B cell (primary cell): ENCODE measurements around the gene IFT88. TPM values are rescaled to one million over a fixed set of nuclear protein-coding genes. Genes with fewer than 3 reads are reported as not detected.

Experiments used
- ATAC-seq: fragments of 200-7000 bp; cut with Tn5 transposase; one replicate; pipeline ENCODE4 v1.10.0; 2021; ENCODE audit warnings: low read depth, mild to moderate bottlenecking, moderate number of reproducible peaks, moderate library complexity
- CTCF ChIA-PET: fragments of 350-600 bp; sonication (Branson Sonifier 250); formaldehyde crosslinking; loops from one replicate; lab custom pipeline; 2021; ENCODE audit warnings: antibody characterized with exemption, inconsistent platforms; lab: Charles Lee
- POLR2A ChIA-PET: fragments of 350-600 bp; sonication (Branson Sonifier 250); formaldehyde crosslinking; loops from one replicate; lab custom pipeline; 2021; ENCODE audit warnings: antibody characterized with exemption; lab: Charles Lee
- DNase-seq: peaks from one replicate; pipeline ENCODE4 v3.0.0; 2013
- H2AFZ ChIP-seq: 2 replicates; pipeline ENCODE4 v1.6.1; 2012; ENCODE audit warnings: mild to moderate bottlenecking, low read depth, low read length; ENCODE audit not compliant: insufficient read depth, poor library complexity, severe bottlenecking
- H3K27ac ChIP-seq, 2 donors: 1 replicate in 1 of 2; 2 replicates in 1 of 2; pipeline ENCODE4 v1.5.1; 2012 to 2013; ENCODE audit warnings: low read length in 2 of 2, mild to moderate bottlenecking in 2 of 2, moderate library complexity in 1 of 2
- H3K27me3 ChIP-seq, 4 experiments: fragments of 200-600 bp in 1 of 4; sonication (generic) in 1 of 4; replicated peaks in 1 of 4; 1 replicate in 2 of 4; 2 replicates in 2 of 4; pipeline versions ENCODE4 v1.6.1 to v1.7.0; 2013 to 2016; ENCODE audit warnings: low read length in 3 of 4, mild to moderate bottlenecking in 2 of 4, mixed read lengths in 1 of 4, moderate library complexity in 1 of 4; ENCODE audit not compliant: insufficient read depth in 4 of 4, control insufficient read depth in 3 of 4; ENCODE audit errors: control extremely low read depth in 1 of 4
- H3K36me3 ChIP-seq, 2 experiments: replicated peaks in 1 of 2; 1 replicate in 1 of 2; 2 replicates in 1 of 2; pipeline versions ENCODE4 v1.6.1 to v1.7.1; 2013; ENCODE audit warnings: low read length in 1 of 2; ENCODE audit not compliant: insufficient read depth in 2 of 2, control insufficient read depth in 1 of 2; ENCODE audit errors: control extremely low read depth in 1 of 2, extremely low read depth in 1 of 2
- H3K4me1 ChIP-seq, 2 donors: fragments of 200-600 bp in 1 of 2; sonication (generic) in 1 of 2; 1 replicate in 1 of 2; 2 replicates in 1 of 2; pipeline versions ENCODE4 v1.5.1 to v1.6.1; 2013 to 2017; ENCODE audit warnings: low read length in 2 of 2; ENCODE audit not compliant: control insufficient read depth in 2 of 2, insufficient read depth in 2 of 2
- H3K4me2 ChIP-seq: replicated peaks from 2 replicates; pipeline ENCODE3; 2012; ENCODE audit warnings: mild to moderate bottlenecking, low read depth, low read length; ENCODE audit not compliant: poor library complexity, severe bottlenecking
- H3K4me3 ChIP-seq, 5 experiments: fragments of 200-600 bp in 1 of 5; sonication (generic) in 1 of 5; 1 replicate in 3 of 5; 2 replicates in 2 of 5; pipeline versions ENCODE4 v1.5.1 to v1.7.0; 2011 to 2016; ENCODE audit warnings: low read length in 4 of 5, mild to moderate bottlenecking in 4 of 5, low read depth in 2 of 5, control low read depth in 1 of 5, moderate library complexity in 1 of 5; ENCODE audit not compliant: insufficient read depth in 1 of 5; ENCODE audit errors: control extremely low read depth in 1 of 5, extremely low read depth in 1 of 5
- H3K79me2 ChIP-seq: fragments of 200-600 bp; sonication (generic); one replicate; pipeline ENCODE4 v1.6.0; 2016; ENCODE audit warnings: low read length; ENCODE audit not compliant: control insufficient read depth, insufficient read depth
- H3K9ac ChIP-seq: fragments of 200-600 bp; sonication (generic); 2 replicates; pipeline ENCODE4 v1.6.1; 2017; ENCODE audit warnings: mild to moderate bottlenecking, low read length, moderate library complexity
- H3K9me3 ChIP-seq, 3 donors: one replicate each; pipeline versions ENCODE4 v1.6.1 to v1.7.1; 2013; ENCODE audit warnings: low read length in 2 of 3; ENCODE audit not compliant: control insufficient read depth in 2 of 3, insufficient read depth in 1 of 3; ENCODE audit errors: control extremely low read depth in 1 of 3
- H4K20me1 ChIP-seq: 2 replicates; pipeline ENCODE4 v1.6.0; 2012; ENCODE audit warnings: mild to moderate bottlenecking, low read length; ENCODE audit not compliant: insufficient read depth, control insufficient read depth, poor library complexity, severe bottlenecking
- H3K27ac Mint-ChIP-seq: one replicate; pipeline ENCODE4 v1.8.0; 2021; ENCODE audit warnings: mixed read lengths
- H3K27me3 Mint-ChIP-seq: one replicate; pipeline ENCODE4 v1.8.0; 2021; ENCODE audit warnings: mixed read lengths
- H3K4me1 Mint-ChIP-seq: one replicate; pipeline ENCODE4 v1.8.0; 2021; ENCODE audit warnings: mixed read lengths
- H3K4me3 Mint-ChIP-seq: one replicate; pipeline ENCODE4 v1.8.0; 2021; ENCODE audit warnings: mixed read lengths
- H3K9me3 Mint-ChIP-seq: one replicate; pipeline ENCODE4 v1.8.0; 2022; ENCODE audit warnings: mixed read lengths; ENCODE audit not compliant: insufficient read depth
- CTCF ChIP-seq: fragments of 200-600 bp; IDR thresholded peaks from one replicate; pipeline ENCODE4 v1.8.0; 2022; ENCODE audit warnings: antibody characterized with exemption, mild to moderate bottlenecking
- EZH2 ChIP-seq: IDR thresholded peaks from 2 replicates; pipeline ENCODE4 v1.6.1; 2012; ENCODE audit warnings: borderline replicate concordance, low read depth, mild to moderate bottlenecking, moderate library complexity, low read length; ENCODE audit not compliant: insufficient read depth, poor library complexity, severe bottlenecking
- WGBS: methylation state at CpG from one replicate; pipeline ENCODE4 v1.1.5; 2013; ENCODE audit warnings: missing lambda C conversion rate; ENCODE audit not compliant: insufficient coverage; 5-methylcytosine and 5-hydroxymethylcytosine counted together
- intact Hi-C: fragments of 100-400 bp; cut with micrococcal nuclease; formaldehyde crosslinking; loops from one replicate; pipeline ENCODE4 v1.10.0; 2022
- polyA plus RNA-seq: library from polyadenylated mRNA; depleted of rRNA; stranded (reverse); fragments of >200 nt; gene quantifications from 2 replicates; pipeline ENCODE4 v1.2.3, GENCODE V29; 2012
- total RNA-seq, 2 donors: library from RNA; stranded (reverse); fragments of 120-200 nt in 1 of 2; gene quantifications; 1 replicate in 1 of 2; 2 replicates in 1 of 2; pipeline versions ENCODE4 v1.2.3 to v1.2.4, GENCODE V29; 2013 to 2022

Gene IFT88
- total and polyA plus RNA-seq, 2 donors (not counting 1 experiment from before 2014, with no cell fraction given): 8.0 to 23.3 TPM

GRCh38 chr13:20534038-20534608, 32.8 kb upstream of the IFT88 start:
- Histone ChIP-seq H3K36me3 (no peaks in the 10 kb centered on the region), H3K9me3 (peaks cover 0 to 10% (median 2%) of the 10 kb centered on the region in 3 donors), H3K4me3 (no peak overlapping the region), H3K4me1 (no peaks in the 10 kb centered on the region), H2AFZ (no peak overlapping the region), H4K20me1 (no peaks in the 10 kb centered on the region), H3K79me2 (no peaks in the 10 kb centered on the region), H3K4me2 (no peak overlapping the region), H3K27me3 (no peaks in the 10 kb centered on the region), H3K27ac (no peak overlapping the region), H3K9ac (no peak overlapping the region)
- intact Hi-C loops: no loop called here
- CTCF ChIA-PET: interaction anchor here (0.6 kb wide), 1 partner anchor 30 kb away, joined by 4 read pairs; no protein-coding TSS in a partner anchor
- Mint-ChIP-seq H3K9me3 (peaks cover 2% of the 10 kb centered on the region), H3K4me3 (no peak overlapping the region), H3K27ac (no peak overlapping the region), H3K4me1 (no peaks in the 10 kb centered on the region), H3K27me3 (peaks cover 6% of the 10 kb centered on the region)
- ATAC-seq (no peak), DNase-seq (no peak)
- TF ChIP-seq CTCF (no peak), EZH2 (no peak)
- POLR2A ChIA-PET: no interaction called here
- 98% methylated on average over 5 of the region's 10 CpGs for WGBS

- ATAC-seq (no peak), DNase-seq (no peak)
- Histone ChIP-seq H2AFZ (no peak overlapping the region), H3K27me3 (no peaks in the 10 kb centered on the region), H3K36me3 (no peaks in the 10 kb centered on the region), H3K79me2 (no peaks in the 10 kb centered on the region), H4K20me1 (no peaks in the 10 kb centered on the region), H3K4me3 (no peak overlapping the region), H3K9me3 (peaks cover 0 to 13% (median 2%) of the 10 kb centered on the region in 3 donors), H3K4me1 (no peaks in the 10 kb centered on the region), H3K9ac (no peak overlapping the region), H3K27ac (no peak overlapping the region), H3K4me2 (no peak overlapping the region)
- CTCF ChIA-PET: interaction anchor here (1.0 kb wide), 1 partner anchor 7 kb away, joined by 6 read pairs; no protein-coding TSS in a partner anchor
- Mint-ChIP-seq H3K9me3 (peaks cover 2% of the 10 kb centered on the region), H3K27me3 (no peaks in the 10 kb centered on the region), H3K4me1 (no peaks in the 10 kb centered on the region), H3K27ac (no peak overlapping the region), H3K4me3 (no peak overlapping the region)
- intact Hi-C loops: no loop called here
- POLR2A ChIA-PET: no interaction called here
- TF ChIP-seq CTCF: no peak
- no peak for TF ChIP-seq EZH2
Measured at GRCh38 chr13:20536992-20537391, 30.0 kb upstream of the IFT88 start.
